ENCODE results near the gene FNIP1.

- no peak for TF ChIP-seq TARDBP (IDR thresholded peaks at IDR 0.05)
- no peak for TF ChIP-seq SP1 (IDR thresholded peaks at IDR 0.05)
- no peak for TF ChIP-seq HDGF (IDR thresholded peaks at IDR 0.05; ENCODE audit: borderline replicate concordance)
- TF ChIP-seq ZNF384 (IDR thresholded peaks at IDR 0.05): no peak
Observed at GRCh38 chr5:131790550-131790949, 6.3 kb downstream of the FNIP1 start.

All from HEK293T (cell line).